GM19025 (cell line): ENCODE measurements around the gene SAMD10.
"Not testable (repeated sequence)": the region's sequence is repeated elsewhere in the genome, so short reads cannot be mapped to it uniquely, and the experiment has no call there.

ENCODE experiments used
- ATAC-seq: cut with Tn5 transposase; IDR thresholded peaks from one replicate; pipeline ENCODE4 v1.9.1; 2021; ENCODE audit warnings: mild to moderate bottlenecking, low read depth, moderate library complexity; ENCODE audit not compliant: unreplicated experiment

Gene SAMD10

DNA sequence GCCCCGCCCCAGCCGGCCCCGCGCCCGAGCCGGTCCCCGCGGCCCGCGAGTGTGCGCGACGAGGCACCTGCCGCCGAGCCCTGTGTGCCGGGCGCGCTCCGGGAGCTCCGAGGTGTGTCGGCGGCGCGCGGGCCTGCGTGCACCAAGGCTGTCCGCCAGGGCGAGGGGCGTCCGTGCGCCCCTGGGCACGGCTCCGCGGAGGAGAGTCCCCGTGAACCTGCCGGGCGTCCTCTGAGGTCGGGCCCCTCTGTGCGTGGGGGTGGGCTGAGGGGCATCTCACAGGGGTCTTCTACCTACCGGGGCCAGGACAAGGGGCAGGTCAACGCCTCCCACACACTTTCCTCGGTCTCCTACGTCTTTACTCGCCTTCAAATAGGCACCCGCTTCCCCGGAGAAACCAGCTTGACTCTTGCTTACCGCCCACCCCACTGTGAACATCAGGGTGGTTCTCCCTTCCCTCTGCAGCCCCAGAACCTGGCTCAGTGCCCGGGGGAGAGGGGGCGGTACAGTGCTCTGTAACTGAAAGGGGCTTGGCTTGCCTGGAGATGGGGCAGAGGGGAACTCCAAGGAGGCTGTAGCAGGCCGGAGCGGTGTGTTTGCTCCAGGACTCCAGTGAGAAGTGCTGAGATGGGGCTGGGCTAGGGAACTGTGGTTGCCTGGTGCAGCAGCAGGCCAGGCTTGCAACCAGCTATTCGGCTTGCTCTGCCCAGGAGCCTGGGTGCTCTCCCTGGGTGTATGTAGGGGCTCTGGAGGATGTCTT lies at the start of gene SAMD10:
SAMD10 (minus strand) TSS at position 86 of the 760 bp plus-strand sequence. CDS start 175 bp downstream, outside the sequence.
- ATAC-seq = no peak

DNA sequence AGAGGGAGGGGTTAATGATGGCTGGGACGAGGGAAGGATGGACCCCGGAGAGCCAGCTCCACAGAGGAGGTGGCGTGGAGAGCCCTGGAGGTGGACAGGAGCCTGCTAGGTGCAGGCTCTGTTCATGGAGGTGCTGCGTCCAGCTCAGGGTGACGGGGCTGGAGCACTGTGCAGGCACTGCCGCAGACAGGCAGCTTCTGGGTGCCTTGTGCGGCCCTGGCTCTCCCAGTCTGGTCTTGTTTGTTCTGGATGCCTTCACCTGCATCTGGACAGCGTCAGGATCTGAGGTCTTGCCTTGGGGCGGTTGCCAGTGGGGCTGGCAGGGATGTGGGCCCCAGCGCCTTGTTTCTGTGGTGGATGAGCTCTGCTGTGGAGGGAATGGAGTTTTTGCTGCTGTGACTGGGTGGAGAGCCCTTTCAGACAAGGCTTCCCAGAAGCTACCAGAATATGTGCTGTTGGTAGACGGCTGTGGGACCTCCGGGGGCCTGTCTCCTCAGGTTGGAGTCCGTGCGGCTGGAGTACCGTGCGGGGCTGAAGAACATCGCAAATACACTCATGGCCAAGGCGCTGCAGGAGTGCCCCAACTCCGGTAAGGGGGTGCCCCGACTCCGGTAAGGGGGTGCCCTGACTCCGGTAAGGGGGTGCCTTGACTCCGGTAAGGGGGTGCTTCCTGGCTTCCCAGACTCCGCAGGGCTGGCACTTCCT lies 48.7 kb upstream of the SAMD10 start:
- ATAC-seq = no peak

DNA sequence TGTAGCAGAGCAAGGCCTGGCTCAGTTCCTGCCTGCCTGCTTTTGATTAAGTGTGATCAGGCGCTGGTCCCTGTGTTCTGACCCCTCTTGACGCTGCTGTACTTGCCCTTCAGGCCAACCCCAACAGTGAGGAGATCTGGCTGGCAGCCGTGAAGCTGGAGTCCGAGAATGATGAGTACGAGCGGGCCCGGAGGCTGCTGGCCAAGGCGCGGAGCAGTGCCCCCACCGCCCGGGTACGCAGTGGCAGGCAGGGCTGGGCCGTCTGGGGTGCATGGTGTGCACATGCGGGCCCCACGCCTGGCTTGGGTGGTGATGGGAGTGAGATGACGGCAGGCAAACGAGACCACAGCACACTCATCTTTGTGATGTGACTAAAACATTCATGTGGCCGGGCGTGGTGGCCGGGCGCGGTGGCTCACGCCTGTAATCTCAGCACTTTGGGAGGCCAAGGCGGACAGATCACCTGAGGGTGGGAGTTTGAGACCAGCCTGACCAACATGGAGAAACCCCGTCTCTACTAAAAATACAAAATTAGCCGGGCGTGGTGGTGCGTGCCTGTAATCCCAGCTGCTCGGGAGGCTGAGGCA lies 46.5 kb upstream of the SAMD10 start:
- ATAC-seq = no peak

DNA sequence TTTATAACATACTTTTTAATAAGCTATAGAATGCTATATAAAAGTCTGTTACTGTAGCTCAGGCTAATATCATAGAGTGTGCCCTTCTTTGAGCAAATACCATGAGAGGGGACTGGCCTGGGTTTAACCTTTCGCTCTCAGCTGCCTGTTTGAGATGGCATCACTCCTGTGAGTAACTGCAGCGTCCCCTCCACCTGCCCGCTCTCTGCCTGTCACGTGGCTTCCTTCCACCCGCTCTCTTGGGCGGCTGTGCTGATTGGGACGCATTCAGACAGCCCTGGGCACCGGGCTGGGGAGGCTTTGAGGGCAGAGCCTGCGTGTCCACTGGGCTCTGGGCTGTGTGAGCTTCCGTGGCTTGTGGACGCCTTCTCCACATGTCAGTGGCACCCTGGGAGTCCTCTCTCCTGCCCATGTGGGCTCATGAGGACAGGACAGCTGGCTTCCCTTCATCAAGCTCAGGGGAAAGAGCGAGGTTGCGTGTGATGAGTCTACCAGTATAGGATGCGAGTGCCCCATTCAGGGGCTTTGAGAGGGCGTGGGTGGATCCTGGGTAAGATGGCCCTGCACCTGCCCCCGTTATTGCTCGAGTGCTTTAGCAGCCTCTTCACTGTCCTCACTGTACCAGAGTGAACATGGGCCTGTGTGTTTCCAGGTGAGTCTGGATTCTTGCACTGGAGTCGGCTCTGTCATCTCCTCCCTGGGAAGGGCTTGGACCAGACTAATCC lies 45.8 kb upstream of the SAMD10 start:
- ATAC-seq = no peak

DNA sequence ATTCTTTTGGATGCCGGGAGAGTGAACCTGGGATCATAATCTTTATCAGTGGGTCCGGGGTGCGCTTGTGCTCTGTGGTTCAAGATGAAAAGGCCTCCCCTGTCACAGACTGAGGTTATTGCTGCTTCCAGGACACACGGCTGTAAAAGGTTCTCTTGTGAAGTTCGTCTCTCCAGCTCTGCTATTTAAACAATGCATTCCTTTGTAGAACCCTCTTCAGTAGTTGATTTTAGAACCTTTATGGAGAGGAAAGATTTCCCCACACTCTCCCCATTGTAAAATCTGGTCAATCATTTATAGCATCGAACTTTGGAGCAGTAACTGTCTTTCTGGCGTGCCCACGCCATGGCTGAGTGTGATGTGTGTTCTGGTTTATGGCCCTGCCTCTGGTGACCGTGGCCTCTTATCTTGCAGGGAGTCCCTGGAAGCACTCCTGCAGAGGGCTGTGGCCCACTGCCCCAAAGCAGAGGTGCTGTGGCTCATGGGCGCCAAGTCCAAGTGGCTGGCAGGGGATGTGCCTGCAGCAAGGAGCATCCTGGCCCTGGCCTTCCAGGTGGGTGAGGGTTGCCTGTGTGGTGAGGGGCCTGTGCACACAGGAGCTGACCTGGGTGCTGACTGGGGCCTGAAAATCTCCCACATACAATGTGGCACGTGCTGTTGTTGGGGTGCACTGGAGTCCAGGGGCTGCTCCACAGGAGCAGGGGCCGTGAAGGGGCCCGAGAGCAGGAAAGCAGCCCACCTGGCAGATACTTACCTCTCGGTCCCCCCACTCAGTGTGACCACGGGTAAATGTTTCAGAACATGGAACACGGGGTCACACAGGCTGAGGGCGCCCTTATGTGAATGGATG lies 44.9 kb upstream of the SAMD10 start:
- ATAC-seq = no peak

DNA sequence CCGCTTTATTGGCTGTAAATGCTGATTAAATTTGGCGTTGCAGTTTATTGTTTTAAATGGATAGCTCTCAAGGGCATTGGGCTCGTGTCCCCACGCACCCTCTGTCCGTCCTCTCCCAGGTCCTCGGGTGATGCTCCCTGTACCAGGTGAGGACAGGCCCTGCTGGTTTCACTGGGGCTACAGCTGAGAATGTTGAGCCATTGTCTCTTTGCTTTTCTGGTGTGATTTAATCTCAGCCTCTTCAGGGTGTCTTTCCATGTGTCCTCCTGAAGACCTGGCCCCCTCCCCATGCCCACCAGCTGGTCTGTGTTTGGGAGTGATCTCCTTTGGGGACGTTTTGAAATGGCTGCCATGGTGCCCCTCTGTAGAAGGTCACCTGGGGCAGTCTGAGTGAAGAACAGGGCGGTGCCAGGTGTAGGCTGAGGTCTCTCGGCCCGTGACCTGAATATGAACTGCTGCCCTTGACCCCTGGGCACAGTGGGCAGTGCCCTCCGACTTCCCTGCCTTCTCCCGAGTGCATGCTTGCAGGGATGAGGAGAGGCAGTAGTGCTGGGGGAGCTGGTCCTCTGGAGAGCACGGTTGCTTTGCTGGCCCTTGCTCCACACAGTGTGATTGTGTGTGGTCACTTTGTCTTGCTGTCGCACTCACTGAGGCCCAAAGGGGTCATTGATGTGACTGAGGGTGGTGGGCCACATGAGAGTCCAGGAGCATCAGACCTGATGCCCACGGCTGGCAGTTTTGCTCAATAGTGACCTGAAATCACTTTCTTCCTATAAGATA lies 44.1 kb upstream of the SAMD10 start:
- no peak for ATAC-seq

DNA sequence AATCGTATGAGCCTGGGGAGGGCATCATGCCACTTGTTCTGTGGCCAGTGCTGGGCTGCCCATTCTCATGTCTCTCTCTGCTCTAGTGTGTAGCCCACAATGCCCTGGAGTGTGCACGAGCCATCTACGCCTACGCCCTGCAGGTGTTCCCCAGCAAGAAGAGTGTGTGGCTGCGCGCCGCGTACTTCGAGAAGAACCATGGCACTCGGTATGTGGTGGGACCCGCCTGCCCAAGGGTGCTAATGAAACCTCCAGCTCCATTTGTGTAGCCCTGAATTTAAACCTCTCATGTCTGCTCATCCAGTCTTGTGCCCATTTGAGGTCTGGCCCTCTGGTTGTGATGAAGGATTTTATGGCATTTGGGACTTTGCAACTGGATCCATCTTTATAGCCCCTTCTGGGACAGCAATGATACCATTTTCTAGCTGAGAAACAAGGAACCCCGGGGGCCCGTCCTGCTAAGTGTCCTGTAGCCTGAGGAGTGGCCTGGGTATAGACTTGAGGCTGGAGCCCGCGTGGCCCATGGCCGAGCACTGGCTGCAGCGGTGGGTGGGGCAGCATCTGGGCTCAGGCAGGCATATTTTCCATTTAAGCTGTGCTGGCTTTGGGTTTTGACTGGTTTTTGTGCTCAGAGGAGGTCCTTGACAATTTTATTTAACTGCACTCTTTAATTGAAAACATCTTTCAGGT lies 43.4 kb upstream of the SAMD10 start:
- ATAC-seq = no peak

DNA sequence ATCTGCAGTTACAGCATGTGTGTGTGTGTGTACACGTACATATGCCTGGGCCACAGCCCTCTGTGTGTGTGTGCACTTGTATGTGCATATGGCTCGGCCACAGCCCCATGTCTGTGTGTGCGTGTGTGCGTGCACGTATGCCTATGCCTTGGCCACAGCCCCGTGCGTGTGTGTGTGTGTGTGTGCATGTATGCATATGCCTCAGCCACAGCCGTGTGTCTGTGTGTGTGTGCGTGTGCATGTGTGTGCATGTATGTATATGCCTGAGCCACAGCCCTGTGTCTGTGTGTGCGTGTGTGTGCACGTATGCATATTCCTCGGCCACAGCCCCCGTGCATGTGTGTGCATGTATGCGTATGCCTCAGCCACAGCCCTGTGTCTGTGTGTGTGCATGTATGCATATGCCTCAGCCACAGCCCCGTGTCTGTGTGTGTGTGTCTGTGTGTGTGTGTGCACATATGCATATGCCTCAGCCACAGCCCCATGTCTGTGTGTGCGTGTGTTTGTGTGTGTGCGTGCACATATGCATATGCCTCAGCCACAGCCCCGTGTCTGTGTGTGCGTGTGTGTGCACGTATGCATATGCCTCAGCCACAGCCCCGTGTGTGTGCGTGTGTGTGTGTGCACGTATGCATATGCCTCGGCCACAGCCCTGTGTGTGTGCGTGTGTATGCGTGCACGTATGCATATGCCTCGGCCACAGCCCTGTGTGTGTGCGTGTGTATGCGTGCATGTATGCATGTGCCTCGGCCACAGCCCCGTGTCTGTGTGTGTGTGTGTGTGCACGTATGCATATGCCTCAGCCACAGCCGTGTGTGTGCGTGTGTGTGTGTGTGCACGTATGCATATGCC lies 41.9 kb upstream of the SAMD10 start:
- no peak for ATAC-seq

DNA sequence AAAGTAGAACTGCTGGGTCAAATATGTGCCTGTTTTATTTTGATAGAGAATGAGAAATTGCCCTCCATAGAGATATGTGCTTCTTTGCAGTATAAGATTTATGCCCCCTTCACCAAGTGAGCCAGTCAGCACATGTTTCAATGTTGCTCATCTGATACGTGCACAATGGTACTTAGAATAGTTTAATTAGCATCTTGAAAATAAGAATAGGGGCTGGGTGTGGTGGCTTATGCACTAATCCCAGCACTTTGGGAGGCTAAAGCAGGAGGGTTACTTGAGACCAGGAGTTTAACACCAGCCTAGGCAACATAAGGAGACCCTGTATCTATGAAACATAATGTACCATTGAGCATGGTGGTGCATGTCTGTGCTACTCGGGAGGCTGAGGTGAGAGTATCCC lies 36.2 kb upstream of the SAMD10 start:
- ATAC-seq = no peak

DNA sequence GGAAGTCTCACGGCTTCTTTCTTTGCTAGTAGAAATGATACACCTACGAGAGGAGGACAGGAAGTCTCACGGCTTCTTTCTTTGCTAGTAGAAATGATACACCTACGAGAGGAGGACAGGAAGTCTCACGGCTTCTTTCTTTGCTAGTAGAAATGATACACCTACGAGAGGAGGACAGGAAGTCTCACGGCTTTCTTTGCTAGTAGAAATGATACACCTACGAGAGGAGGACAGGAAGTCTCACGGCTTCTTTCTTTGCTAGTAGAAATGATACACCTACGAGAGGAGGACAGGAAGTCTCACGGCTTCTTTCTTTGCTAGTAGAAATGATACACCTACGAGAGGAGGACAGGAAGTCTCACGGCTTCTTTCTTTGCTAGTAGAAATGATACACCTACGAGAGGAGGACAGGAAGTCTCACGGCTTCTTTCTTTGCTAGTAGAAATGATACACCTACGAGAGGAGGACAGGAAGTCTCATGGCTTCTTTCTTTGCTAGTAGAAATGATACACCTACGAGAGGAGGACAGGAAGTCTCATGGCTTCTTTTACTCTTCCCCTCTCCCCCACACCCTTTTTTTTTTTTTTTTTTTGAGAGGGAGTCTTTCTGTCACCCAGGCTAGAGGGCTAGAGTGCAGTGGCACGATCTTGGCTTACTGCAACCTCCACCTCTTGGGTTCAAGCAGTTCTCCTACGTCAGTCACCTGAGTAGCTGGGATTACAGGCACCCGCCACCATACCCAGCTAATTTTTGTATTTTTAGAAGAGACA lies 33.1 kb upstream of the SAMD10 start:
- not testable (repeated sequence) for ATAC-seq

DNA sequence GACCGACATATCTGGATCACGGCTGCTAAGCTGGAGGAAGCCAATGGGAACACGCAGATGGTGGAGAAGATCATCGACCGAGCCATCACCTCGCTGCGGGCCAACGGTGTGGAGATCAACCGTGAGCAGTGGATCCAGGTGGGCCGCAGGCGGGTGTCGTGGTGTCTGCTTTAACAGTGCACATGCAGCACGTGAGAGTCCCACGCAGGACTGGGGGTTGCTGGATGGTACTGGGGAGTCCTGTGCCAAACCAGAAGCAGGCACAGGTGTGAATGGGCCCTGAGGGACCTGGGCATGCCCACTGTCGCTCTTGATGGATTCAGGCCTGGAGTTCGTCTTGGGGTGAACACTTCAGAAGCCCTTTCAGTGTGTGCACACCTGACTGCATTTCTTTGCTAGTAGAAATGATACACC lies 31.9 kb upstream of the SAMD10 start:
- no peak for ATAC-seq

DNA sequence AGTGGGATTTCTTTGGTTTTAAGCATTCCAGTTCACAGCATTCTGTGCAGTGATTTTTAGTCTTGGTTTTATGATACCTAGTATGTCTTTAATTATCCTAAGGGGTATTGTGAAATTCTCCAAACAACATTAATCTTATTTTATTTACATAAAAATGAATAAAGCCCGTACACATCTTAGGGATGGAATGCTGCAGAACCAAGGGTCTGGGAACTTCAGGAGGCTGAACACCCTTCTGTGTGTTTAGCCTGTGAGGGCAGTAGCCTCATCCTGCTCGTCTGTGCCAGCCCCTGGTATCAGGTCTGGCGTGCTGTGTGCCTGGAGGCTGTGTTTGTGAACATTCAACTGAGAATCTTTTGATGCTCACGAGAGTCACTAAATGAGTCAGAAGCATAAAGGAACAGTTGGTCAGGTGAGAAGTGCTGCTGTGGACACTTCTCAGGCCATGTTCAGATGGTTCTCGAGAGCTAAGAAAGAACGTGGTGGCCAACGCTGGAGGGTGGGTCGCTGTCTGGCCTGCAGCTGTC lies 31.3 kb upstream of the SAMD10 start:
- ATAC-seq = no peak

DNA sequence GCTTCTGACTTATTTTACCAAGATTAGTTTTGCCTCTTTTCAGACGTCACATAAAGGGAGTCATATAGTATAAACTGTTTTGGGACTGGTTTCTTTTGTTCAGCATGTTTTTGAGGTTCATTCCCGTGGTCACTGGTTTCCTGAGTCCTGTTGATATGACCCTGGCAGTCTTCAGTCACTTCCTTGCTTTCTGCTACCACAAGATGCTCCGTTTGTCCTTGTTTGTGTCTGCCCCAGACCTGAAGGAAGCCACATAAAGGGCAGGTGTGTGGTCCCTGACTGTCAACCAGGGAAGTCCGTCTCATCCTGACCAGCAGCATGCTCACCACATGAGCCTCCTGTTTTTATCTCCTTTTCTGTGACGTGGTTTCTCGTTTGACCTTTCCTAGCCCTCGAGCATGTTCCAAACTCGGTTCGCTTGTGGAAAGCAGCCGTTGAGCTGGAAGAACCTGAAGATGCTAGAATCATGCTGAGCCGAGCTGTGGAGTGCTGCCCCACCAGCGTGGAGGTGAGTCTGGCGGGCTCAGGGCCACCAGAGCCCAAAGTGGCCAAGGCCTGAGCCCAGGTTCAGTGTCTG lies 30.5 kb upstream of the SAMD10 start:
- ATAC-seq = no peak

DNA sequence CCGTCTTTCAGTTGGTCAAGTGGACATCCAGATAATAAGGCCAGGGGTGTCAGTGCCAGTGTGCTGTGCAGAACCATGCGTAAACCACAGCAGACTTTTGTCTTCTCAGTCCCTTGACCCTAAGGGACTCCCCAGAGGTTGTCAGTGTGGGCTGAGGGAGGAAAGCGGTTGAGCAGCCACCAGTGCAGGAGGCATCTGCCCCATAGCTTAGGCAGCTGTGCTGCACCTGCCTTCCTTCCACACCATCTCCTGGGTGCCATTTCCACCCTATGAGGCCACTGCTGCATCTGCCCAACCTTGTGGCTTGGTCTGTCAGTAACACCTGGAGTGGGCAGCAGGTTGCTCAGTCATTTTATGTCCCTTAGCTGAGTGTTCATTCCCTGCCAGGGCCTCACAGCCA lies 27.5 kb upstream of the SAMD10 start:
- no peak for ATAC-seq

DNA sequence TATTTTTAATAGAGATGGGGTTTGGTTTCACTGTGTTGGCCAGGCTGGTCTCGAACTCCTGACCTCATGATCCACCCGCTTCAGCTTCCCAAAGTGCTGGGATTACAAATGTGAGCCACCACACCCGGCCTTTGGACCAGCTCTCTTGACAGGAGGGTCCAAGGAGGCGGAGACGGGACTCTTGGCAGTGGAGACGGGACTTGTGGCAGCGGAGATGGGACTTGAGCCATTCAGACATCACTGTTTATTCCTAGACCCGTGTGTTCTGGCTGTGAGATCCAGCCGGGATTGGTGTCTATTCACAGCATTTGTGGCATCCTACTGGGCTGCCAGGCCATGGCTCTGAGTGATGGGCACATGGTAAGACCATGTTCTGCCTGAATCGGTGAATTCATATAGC lies 27.0 kb upstream of the SAMD10 start:
- ATAC-seq = no peak

DNA sequence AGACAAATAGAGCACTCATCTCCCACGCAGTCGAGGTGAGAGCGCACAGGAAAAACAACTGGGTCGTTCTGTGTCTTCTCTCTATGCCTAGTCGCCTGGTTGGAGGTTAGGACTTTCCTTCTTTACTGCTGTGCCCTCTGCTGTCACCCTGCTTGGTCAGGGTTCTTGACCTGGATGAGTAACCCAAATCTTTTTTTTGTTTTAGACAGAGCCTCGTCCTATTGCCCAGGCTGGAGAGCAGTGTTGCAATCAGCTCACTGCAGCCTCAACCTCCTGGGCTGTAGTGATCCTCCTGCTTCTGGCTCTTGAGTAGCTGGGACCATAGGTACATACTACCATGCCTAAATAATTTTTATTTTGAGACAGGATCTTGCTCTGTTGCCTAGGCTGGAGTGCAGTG lies 26.0 kb upstream of the SAMD10 start:
- no peak for ATAC-seq
